Amygdala (tissue), 56 donors: ENCODE results near the gene MYO1B.

Source experiments
- DNase-seq, 56 donors: peaks; one replicate each; lab custom pipeline; 2025; lab: John Stamatoyannopoulos, UW

Gene MYO1B

GRCh38 chr2:191318037-191318728 is 73.0 kb downstream of the MYO1B start:
- DNase-seq = no peak

- peak in 1 of 56 donors; percentile 9 for DNase-seq
Observed at GRCh38 chr2:191318729-191319078, 73.5 kb downstream of the MYO1B start.

GRCh38 chr2:191319186-191319585 is 74.0 kb downstream of the MYO1B start:
- no peak for DNase-seq

GRCh38 chr2:191320881-191321280 is 75.7 kb downstream of the MYO1B start:
- DNase-seq = no peak

- DNase-seq = peak in 6 of 56 donors; percentile 1 to 37 (median 4)
Observed at GRCh38 chr2:191321861-191322662, 76.9 kb downstream of the MYO1B start.

- no peak for DNase-seq
Observed at GRCh38 chr2:191322828-191323506, 77.8 kb downstream of the MYO1B start.

GRCh38 chr2:191325651-191326365 is 80.6 kb downstream of the MYO1B start:
- no peak for DNase-seq

GRCh38 chr2:191327484-191327883 is 82.3 kb downstream of the MYO1B start:
- DNase-seq = no peak

- DNase-seq = no peak
Observed at GRCh38 chr2:191328150-191328809, 83.1 kb downstream of the MYO1B start.

- DNase-seq = no peak
Observed at GRCh38 chr2:191329841-191330240, 84.6 kb downstream of the MYO1B start.

GRCh38 chr2:191333911-191334357 is 88.7 kb downstream of the MYO1B start:
- DNase-seq = no peak

GRCh38 chr2:191335875-191336464 is 90.8 kb downstream of the MYO1B start:
- no peak for DNase-seq

GRCh38 chr2:191341436-191341835 is 96.2 kb downstream of the MYO1B start:
- DNase-seq = no peak

GRCh38 chr2:191343796-191344338 is 98.7 kb downstream of the MYO1B start:
- no peak for DNase-seq

- no peak for DNase-seq
Observed at GRCh38 chr2:191345788-191346187, 100.6 kb downstream of the MYO1B start.

GRCh38 chr2:191347154-191347553 is 102.0 kb downstream of the MYO1B start:
- no peak for DNase-seq

- DNase-seq = no peak
Observed at GRCh38 chr2:191347881-191348280, 102.7 kb downstream of the MYO1B start.

GRCh38 chr2:191349990-191350389 is 104.8 kb downstream of the MYO1B start:
- no peak for DNase-seq

GRCh38 chr2:191350826-191351225 is 105.6 kb downstream of the MYO1B start:
- no peak for DNase-seq

GRCh38 chr2:191351298-191351697 is 106.1 kb downstream of the MYO1B start:
- no peak for DNase-seq
